ENCODE results near the gene GJA3.

GJA3 gene

DNA sequence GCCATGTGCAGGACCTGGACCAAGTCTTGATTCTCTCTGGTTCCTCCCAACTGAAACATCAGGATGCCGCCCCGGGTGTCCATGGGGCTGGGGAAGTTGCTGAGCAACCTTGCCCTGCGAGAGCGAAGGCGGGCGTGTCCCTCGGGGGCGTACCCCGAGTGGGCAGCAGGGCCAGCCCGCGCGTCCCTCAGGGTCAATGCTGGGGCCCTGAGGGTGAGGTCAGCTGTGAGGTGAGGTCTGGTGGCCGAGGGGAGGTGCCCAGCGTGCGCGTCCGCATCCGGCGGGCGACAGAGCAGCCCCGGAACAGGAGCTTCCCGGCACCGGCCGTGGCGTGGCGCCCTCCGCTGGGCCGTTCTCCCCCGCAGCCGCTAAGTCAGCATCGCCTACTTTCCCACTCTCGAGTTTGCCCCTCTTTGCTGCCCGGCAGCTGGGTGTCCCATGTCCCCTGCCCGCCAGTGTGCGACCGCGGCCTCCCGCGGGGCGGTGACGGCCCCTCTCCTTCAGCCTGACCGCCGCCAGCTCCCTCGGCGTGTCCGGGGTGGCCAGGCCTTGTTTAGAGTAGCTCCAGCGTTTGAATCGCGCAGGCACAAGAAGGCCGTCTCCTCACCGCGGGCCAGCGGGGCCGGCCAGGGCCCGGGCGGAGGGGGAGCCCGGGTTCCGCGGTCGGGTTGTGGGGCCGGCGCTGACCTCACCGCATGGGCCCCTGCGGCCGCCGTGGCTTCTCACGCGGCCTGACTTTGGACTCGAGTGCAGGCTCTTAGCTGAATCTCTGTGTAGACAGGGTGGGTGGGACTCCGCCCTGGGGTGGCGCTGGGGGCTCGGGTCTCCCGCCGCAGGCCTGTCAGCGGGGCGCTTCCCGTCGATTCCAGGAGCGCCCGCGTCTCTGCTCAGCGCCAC is 33.0 kb downstream of the GJA3 start:
- DNase-seq, result peak; percentile 35 to 48

DNA sequence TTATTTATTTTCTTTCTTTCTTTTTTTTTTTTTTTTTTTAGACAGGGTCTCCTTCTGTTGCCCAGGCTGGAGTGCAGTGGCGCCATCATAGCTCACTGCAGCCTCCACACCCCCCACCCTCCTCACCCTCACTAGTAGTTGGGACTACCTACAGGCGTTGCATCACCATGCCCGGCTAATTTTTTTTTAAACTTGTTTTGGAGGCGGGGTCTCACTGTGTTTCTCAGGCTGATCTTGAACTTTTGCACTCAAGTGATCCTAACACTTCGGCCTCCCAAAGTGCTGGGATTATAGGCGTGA is 33.6 kb downstream of the GJA3 start:
- DNase-seq, result peak; percentile 15 to 21

GRCh38 chr13:20126541-20127261 is 34.2 kb downstream of the GJA3 start:
- peak; percentile 47 to 67 for DNase-seq

DNA sequence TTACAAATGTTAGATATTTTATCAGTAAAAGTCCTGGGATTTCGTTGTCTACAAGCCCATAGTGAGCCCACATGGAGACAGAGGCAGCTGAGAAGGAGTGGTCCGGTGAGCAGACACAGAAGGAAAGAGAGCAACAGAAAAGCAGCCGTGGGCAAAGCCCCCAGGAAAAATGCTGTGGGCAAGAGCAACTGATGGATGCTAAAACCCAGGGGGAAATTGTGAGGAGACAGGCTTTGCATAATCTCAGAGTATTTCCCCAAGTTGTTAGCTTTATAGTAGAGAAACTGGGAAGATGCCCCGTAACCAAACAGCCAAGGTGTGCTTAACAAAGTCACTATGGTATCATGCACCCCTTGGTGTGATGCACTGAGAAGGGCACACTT is 35.1 kb downstream of the GJA3 start:
- no peak for DNase-seq

GRCh38 chr13:20125129-20125782 is 35.6 kb downstream of the GJA3 start:
- DNase-seq, result no peak

DNA sequence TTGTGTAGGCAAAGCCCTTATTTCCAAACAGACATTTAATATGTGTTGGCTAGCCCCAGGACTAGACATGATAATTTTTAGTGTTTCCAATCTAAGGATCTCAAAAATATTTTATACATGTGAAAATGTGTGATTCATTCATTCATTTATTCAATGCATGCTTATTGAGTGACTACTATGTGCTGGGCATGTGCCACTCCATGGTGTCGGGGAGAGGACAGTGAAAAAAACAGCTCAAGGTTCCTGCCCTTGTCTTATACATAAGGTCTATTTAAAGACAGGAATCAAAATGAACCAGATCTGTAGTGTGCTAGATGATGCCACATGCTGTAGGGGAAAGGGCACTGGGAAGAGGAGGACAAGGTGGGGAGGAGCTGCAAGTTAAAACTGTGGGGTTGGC is 36.5 kb downstream of the GJA3 start:
- no peak for DNase-seq

DNA sequence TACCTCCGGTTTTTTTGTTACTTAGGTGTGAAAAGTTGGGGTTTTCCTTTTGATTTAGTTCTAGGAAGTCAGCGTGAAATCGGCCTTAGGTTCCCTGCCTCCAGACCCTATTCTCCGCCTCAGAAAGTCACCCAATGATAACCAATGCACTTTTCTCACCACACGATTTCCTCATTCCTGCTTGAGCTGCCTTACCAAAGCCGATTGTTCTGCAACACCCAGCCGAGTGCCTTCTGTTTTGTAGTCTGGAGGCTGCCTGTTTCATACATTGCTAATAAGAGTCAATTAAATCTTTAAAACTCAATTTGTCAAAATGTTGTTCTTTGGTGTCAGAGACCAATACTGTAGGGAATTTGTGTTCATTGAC is 39.7 kb downstream of the GJA3 start:
- DNase-seq, result peak; percentile 68 to 78

DNA sequence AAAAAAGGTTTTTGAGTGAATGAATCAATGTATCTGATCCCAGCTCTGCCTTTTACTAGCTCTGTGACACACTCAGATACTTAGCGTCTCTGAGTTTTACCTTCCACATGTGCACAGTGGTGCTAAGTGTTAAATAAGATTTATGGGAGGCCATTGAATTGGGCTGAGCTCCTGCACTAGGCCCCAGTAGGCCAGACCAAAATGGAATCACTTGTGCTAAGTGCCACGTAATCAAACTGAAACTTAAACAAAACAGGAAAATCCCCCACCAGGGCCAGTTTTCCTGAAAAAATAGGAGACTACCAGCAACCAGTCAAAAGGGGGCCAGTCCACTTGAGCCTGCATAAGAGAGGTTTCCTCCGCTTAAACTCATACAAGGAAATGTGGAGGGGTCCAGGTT is 40.9 kb downstream of the GJA3 start:
- no peak for DNase-seq

- peak; percentile 15 to 20 for DNase-seq
These were observed 42.3 kb downstream of the GJA3 start for GRCh38 chr13:20118268-20119140.

DNA sequence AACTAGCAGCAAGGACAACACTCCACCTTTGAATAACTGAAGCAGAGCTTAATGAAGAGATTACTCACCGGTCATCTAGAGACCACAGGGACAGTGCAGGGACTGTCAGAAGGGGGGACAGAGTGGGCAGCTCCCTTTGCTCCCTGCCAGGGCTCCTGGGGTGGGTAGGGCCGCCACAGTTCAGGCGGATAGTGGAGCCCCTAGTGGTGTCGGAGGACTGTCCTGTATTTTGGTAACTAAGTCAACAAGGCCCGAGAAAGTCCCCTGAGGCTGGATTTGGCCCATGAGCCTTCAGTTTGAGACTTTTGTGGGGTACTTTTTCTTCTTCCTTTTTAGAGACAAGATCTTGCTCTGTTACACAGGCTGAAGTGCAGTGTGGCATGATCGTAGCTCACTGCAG is 44.6 kb downstream of the GJA3 start:
- DNase-seq, result no peak

GRCh38 chr13:20114066-20114610 is 46.7 kb downstream of the GJA3 start:
- no peak for DNase-seq

DNA sequence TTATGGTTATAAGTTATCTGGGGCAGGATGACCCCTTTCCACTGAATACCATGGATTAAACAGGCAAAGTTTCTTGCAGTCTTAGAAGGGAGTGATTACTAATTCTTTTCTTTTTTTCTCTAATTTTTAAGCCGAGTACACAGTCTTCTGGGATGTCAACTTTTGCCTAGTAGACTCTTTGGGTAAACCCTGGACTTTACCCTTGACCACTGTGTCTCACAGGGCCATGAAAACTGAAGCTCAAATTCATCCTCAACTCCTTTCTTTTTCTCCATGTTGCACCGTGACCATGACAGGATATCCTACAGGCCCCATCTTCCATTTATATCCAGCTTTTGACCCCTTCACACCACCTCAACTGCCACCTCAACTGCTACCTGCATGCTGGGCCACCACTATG is 51.8 kb downstream of the GJA3 start:
- DNase-seq, result no peak

- DNase-seq, result no peak
These were observed 54.1 kb downstream of the GJA3 start for GRCh38 chr13:20106742-20107141.

DNA sequence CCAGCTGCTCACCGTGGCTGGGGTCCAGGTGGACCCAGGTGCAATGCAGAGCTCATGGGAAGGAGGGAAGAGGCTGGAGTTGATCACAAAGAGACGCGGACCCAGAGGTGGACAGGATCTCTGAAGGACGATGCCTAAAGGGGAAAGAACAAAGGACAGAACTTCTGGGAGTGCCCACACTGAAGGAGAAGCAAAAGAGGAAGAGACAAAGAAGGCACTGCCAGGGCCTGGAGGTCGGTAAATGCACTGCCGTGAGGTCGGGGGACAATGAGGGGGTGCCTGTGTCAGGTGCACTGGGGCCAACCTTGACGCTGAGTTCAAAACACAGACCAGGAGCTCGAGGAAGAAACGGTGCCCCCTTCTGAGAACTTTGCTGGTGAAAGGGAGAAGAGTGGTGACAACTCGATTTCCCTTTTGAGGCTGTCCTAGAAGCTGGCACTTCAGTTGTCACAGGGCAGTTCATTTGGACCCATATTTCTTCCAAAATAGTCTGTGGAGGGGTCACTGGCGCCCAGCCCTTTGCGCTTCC is 55.6 kb downstream of the GJA3 start:
- peak in 1 of 2 experiments; percentile 32 for DNase-seq

- DNase-seq, result no peak
These were observed 58.2 kb downstream of the GJA3 start for GRCh38 chr13:20102525-20103180.

DNA sequence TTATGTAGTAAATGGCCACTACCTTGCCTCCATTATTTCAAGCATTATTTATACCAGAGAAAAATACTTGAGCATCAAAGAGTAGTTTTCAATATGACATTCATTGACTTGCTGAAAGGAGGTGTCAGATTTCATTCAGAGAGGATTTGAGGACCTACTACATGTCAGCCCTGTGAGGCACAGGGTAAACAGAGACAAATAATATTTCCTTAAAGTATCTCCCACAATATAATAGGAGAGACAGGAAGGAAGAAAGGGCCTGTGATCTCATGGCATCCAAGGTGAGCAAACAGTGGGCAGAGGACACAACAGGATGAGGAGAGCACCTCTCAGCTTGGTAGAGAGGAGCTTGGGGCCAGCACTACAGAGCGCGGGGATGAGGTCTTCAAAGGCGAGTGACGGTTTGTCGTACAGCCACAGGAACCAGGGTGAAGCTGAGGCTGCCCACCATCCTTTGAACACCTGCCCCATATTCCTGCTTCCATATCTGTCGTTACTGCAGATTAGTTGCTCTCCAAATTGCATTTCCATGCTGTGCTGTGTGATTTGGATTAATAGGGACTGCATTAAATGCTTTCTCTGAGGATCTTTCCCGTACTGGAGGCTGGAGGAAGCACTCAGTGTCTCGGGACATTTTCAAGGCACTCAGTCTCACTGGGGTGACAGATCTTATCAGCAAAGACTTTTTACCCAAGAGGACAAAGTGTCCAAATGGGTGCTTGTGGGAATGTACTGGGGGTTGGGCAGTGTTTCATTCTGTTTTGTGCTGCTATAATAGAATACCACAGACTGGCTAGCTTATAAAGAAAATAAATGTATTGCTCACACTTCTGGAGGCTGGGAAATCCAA is 59.2 kb downstream of the GJA3 start:
- DNase-seq, result no peak

DNA sequence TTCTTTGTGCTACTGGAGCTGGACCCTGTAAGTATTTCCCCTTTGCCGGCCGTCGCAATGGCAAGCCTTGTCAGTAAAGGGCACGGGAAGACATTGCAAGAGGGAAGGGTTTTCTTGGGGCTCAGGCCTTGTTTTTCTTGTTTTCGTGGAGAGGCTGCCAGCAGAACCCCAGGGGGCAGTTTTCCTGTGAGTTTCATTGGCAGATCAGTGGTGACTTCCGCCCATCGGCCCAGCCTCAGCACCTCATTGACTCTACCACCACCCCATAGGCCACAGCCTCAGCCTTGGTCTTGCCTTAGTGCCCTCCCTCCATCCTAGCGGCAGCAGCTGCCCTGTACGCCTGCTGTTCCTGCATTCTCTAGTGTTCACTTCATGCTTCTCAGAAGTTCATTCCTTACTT is 61.5 kb downstream of the GJA3 start:
- peak; percentile 61 to 69 for DNase-seq

DNA sequence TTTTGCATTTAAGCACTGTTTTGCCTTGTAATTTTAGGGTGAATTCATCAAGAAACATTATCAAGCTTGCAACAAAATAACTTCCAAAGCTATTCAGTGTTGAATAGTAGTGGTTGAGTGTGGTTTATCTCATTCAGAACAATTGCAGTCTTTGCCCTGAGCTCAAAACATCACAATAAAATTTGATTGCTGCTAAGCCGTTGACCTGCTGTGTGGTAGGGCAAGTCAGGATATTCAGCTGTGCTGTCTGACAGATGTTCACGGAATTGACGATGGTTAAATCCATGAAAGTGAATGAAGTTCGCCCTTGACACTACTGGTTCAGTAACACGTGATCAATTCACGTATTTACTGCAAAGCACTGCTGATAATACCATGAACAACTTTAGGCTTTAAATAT is 66.9 kb downstream of the GJA3 start:
- no peak for DNase-seq

GRCh38 chr13:20090349-20090748 is 70.5 kb downstream of the GJA3 start:
- peak; percentile 8 to 22 for DNase-seq
